ENCODE results near the gene FGF12.

The FGF12 gene

DNA sequence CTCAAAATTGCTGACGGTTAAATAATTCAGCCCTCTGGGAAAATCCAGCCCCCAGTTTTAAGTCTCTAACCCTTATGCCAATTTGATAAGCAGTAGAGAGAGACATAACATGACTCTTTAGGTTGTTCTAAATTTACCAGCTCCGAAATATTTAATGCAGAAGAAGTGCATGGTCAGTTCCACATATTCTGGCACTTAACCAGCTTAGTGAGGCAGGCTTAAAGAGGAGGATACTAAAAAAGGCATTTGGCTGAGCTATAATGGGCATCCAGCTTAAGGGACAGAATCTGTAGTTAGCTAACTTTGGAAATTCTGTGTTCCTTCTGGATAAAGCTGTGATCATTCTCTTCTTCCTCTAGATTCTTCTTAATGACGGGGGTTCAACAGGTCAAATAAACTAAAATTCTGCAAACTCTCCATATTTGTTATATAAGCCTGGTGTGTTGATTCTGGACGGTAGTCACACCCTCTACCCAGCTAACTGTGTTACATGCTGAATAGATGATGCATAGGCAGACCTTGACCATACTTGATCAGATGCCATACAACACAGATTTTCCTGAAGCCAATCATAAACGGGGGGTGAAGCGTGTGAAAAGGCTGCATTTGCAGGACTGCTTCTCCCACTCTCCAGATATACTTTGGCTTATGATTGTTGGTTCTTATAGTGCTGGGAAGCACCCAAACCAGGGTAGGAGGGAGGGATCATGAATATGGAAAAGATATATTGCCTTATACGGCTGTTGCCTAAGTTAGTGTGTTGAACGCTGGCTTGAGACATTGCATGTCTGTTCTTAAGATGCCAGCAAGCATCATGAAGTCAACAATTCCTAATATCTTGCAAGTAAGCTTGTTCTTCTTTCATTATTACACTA, 118.4 kb downstream of the FGF12 start:
- TF ChIP-seq, protein P1, sequence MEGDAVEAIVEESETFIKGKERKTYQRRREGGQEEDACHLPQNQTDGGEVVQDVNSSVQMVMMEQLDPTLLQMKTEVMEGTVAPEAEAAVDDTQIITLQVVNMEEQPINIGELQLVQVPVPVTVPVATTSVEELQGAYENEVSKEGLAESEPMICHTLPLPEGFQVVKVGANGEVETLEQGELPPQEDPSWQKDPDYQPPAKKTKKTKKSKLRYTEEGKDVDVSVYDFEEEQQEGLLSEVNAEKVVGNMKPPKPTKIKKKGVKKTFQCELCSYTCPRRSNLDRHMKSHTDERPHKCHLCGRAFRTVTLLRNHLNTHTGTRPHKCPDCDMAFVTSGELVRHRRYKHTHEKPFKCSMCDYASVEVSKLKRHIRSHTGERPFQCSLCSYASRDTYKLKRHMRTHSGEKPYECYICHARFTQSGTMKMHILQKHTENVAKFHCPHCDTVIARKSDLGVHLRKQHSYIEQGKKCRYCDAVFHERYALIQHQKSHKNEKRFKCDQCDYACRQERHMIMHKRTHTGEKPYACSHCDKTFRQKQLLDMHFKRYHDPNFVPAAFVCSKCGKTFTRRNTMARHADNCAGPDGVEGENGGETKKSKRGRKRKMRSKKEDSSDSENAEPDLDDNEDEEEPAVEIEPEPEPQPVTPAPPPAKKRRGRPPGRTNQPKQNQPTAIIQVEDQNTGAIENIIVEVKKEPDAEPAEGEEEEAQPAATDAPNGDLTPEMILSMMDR (IDR thresholded peaks at IDR 0.05; ENCODE audit: low read depth, low read length, missing control alignments), result no peak
- no peak overlapping the region for H3K4me3 ChIP-seq (replicated peaks; ENCODE audit: low read depth, low read length)
- no peak for DNase-seq (ENCODE audit: extremely low read depth, low read depth)

- TF ChIP-seq, protein P1 (IDR thresholded peaks at IDR 0.05; ENCODE audit: low read depth, low read length, missing control alignments), result no peak
- no peak overlapping the region for H3K4me3 ChIP-seq (replicated peaks; ENCODE audit: low read depth, low read length)
- DNase-seq (ENCODE audit: extremely low read depth, low read depth), result no peak
Observed at GRCh38 chr3:192607798-192608197, 119.5 kb downstream of the FGF12 start.

GRCh38 chr3:192597913-192598312, 129.4 kb downstream of the FGF12 start:
- H3K4me3 ChIP-seq (replicated peaks; ENCODE audit: low read depth, low read length), result no peak overlapping the region
- TF ChIP-seq, protein P1 (IDR thresholded peaks at IDR 0.05; ENCODE audit: low read depth, low read length, missing control alignments), result no peak
- no peak for DNase-seq (ENCODE audit: extremely low read depth, low read depth)

GRCh38 chr3:192597506-192597905, 129.8 kb downstream of the FGF12 start:
- H3K4me3 ChIP-seq (replicated peaks; ENCODE audit: low read depth, low read length), result no peak overlapping the region
- TF ChIP-seq, protein P1 (IDR thresholded peaks at IDR 0.05; ENCODE audit: low read depth, low read length, missing control alignments), result no peak
- DNase-seq (ENCODE audit: extremely low read depth, low read depth), result no peak

DNA sequence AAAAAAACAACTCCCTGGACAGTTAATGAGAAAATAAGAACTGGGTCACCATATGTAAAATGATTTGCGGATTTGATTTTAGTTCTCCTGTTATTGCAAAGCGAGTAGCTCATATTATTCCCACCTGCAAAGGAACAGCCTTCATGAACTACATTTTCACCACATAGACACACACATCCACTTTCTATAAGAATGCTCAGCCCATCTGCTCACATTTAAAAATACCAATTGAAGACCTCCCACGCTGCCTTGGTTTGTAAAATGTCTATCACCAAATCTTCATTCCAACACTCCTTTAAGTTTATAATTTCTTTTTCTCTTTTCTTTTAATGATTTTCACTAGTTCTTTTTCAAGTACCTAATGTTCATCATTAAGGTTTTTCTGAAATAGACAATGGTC, 148.6 kb downstream of the FGF12 start:
- DNase-seq (ENCODE audit: extremely low read depth, low read depth), result no peak
- TF ChIP-seq, protein P1 (IDR thresholded peaks at IDR 0.05; ENCODE audit: low read depth, low read length, missing control alignments), result no peak

DNA sequence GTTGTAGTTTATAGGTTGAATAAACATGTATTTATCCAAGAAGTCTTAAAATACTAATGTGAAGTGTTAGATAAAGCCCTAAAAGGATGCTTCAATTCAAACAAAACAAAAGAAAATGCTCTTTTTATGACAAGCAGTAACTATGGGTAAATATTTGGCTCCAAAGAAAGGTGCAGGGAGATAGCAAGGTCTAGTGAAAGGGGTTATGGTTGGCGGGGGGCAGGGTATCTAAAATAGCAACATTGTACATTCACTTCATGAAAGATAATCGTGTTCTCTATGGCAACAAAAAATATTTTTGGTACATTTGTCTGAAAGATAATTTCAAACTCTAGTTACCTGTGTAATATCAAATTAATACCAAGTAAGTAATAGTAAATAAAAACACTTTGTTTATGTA, 149.5 kb downstream of the FGF12 start:
- DNase-seq (ENCODE audit: extremely low read depth, low read depth), result no peak
- H3K4me3 ChIP-seq (replicated peaks; ENCODE audit: low read depth, low read length), result no peak overlapping the region
- TF ChIP-seq, protein P1 (IDR thresholded peaks at IDR 0.05; ENCODE audit: low read depth, low read length, missing control alignments), result no peak

More for the DNA sequence above, 148.6 kb downstream of the FGF12 start:
- no peak overlapping the region for H3K4me3 ChIP-seq (replicated peaks; ENCODE audit: low read depth, low read length)
